Sigmoid colon (tissue), 4 donors: ENCODE results near the gene THSD7B.

Experiments
- CTCF ChIP-seq, 4 experiments: fragments of 450-650 bp in 3 of 4; fragments of 200-600 bp in 1 of 4; IDR thresholded peaks; one replicate each; pipeline ENCODE4 v1.5.1; 2016 to 2019; ENCODE audit warnings: antibody characterized with exemption in 4 of 4, mild to moderate bottlenecking in 3 of 4, moderate library complexity in 2 of 4
- EP300 ChIP-seq, 4 donors: sonication (generic); formaldehyde crosslinking; IDR thresholded peaks; one replicate each; pipeline ENCODE4 v1.6.1; 2017; ENCODE audit warnings: antibody characterized with exemption in 4 of 4
- POLR2A ChIP-seq, 2 donors: fragments of 450-650 bp; IDR thresholded peaks; one replicate each; pipeline ENCODE4 v1.6.1; 2016; ENCODE audit warnings: antibody characterized with exemption in 2 of 2, mild to moderate bottlenecking in 2 of 2, moderate library complexity in 2 of 2
- POLR2AphosphoS5 ChIP-seq, 4 donors: sonication (generic); formaldehyde crosslinking; IDR thresholded peaks; one replicate each; pipeline ENCODE4 v1.6.1; 2017; ENCODE audit warnings: antibody characterized with exemption in 4 of 4

- TF ChIP-seq CTCF (IDR thresholded peaks at IDR 0.05) = no peak
- no peak for TF ChIP-seq POLR2A (IDR thresholded peaks at IDR 0.05)
- no peak for TF ChIP-seq POLR2AphosphoS5 (IDR thresholded peaks at IDR 0.05)
- TF ChIP-seq EP300 (IDR thresholded peaks at IDR 0.05) = no peak
Observed at GRCh38 chr2:137357634-137358033, 592.3 kb downstream of the THSD7B start.
